Head of caudate nucleus (tissue), 42 donors: ENCODE data around the gene SIPA1L3.

Experiments used
- DNase-seq, 42 donors: peaks; one replicate each; pipeline versions ENCODE4 v3.0.0 to v3.0.0-alpha.2; 2020 to 2021; ENCODE audit warnings: mixed read lengths in 7 of 42
- intact Hi-C: fragments of 100-400 bp; cut with DNase I; formaldehyde crosslinking; loops from one replicate; pipeline ENCODE4 v1.15.0; 2022

The SIPA1L3 gene

DNA sequence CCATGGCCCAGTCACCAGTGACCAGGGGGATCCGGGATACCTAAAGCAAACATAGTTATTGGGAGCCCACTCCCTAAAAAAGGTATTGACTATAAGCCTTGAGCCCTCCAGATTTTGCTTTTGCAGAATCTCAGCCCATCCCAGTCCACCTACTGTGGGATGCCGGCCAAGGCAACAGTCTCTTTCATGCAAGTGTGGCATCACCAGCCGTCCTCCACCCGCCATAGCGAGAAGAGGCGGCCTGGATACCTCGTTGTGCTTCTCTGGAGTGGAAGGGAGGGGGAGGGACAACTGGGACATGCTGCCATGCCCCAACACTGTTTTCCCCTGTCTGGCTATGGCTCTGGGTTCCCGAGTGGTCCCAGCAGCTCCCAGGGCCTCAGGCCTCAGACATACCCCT lies 193.6 kb downstream of the SIPA1L3 start:
- DNase-seq: no peak
- intact Hi-C loops: no loop called here

- intact Hi-C loops: no loop called here
- no peak for DNase-seq
Observed at GRCh38 chr19:38101723-38102122, 194.7 kb downstream of the SIPA1L3 start.

DNA sequence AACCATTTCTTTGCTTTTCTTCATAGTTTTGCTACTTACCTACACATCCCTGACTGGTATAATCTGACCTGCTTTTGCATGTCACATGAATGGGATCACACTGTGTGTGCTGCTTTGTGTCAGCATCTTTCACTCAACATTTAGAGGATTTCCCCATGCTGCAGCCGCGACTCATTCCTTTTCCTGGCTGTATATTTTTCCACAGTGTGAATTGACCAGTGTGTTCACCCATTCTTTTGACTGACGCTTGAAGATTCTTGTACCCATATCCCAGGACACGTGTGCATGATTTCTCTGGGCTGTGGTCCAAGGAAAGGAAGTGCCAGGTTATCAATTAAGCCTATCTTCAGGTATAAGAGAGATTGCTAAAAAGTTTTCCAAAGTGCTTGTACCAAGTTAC lies 198.6 kb downstream of the SIPA1L3 start:
- DNase-seq: no peak
- intact Hi-C loops: no loop called here

GRCh38 chr19:38107129-38107528 lies 200.1 kb downstream of the SIPA1L3 start:
- intact Hi-C loops: no loop called here
- DNase-seq: no peak

DNA sequence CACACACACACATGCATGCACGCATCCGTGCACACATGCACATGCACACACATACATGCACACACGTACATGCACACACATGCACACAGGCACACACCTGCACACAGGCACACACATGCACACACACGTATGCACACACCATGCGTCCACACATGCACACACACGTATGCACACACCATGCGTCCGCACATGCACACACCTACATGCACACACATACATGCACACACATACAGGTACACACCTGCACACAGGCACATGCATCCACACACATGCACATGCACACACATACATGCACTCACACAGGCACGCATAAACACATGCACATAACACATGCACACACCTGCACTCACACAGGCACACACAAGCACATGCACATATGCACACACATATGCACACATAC lies 204.9 kb downstream of the SIPA1L3 start:
- no peak for DNase-seq
- intact Hi-C loops: no loop called here

DNA sequence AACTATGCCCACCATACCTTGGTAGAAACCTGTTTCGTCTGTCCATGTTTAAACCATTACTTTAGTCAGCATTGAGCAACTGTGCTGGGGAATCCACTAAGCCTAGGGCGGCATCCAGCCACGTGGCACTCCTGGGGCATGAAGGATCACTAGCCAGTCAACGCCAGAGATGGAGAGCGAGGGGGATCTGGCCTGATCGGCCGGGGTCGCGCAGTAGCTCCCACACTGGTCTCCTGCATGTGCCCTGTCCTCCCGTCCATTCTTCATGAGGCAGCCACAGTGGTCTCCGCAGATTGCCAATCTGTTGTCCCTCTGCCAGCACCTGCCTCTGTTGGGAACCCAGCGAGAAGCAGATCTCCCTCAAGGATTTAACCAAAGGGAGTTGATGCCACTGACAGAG lies 207.6 kb downstream of the SIPA1L3 start:
- no peak for DNase-seq
- intact Hi-C loops: no loop called here

DNA sequence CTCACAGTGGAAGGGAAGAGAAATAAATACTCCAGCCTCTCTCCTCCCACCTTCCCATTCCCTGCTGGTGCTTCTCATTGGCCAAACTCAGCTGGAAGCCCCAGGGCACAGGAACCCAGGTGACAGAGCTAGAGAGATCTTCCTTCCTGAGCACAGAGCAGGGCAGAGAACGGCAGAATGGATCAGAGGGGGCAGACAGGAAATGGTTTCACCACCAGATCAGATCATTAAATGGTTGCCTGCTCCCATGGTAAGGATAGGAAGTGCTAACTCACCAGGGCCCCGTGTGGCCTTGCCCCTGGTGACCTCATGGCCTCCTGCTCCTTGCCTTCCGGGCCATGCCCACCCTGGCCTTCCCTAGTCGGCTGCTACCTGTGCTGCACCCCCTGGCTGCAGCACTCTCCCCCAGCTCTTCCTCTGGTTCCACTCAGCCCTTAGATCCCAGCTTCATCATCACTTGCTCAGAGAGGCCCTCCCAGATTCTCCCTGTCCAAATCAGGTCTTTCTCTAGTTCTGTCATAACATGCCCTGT lies 208.3 kb downstream of the SIPA1L3 start:
- no peak for DNase-seq
- intact Hi-C loops: no loop called here

DNA sequence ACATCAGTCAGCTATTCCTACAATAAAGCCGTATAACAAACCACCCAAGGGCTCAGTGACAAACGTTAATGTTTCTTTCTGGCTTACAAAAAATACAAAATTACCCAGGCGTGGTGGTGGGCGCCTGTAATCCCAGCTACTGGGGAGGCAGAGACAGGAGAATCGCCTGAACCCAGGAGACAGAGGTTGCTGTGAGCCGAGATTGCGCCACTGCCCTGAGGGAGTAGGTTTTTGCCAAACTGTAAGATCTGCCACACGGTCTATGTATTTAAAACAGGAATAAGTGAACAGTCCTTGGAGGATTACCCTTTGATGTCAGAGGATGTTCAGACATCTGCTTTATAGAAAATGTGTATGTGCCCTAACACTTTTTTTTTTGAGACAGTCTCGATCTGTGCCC lies 211.2 kb downstream of the SIPA1L3 start:
- intact Hi-C loops: no loop called here

GRCh38 chr19:38120471-38121025 lies 213.5 kb downstream of the SIPA1L3 start:
- DNase-seq: peak in 5 of 42 donors; percentile 14 to 23 (median 22)
- intact Hi-C loops: no loop called here

More for the DNA sequence above, 211.2 kb downstream of the SIPA1L3 start:
- no peak for DNase-seq

DNA sequence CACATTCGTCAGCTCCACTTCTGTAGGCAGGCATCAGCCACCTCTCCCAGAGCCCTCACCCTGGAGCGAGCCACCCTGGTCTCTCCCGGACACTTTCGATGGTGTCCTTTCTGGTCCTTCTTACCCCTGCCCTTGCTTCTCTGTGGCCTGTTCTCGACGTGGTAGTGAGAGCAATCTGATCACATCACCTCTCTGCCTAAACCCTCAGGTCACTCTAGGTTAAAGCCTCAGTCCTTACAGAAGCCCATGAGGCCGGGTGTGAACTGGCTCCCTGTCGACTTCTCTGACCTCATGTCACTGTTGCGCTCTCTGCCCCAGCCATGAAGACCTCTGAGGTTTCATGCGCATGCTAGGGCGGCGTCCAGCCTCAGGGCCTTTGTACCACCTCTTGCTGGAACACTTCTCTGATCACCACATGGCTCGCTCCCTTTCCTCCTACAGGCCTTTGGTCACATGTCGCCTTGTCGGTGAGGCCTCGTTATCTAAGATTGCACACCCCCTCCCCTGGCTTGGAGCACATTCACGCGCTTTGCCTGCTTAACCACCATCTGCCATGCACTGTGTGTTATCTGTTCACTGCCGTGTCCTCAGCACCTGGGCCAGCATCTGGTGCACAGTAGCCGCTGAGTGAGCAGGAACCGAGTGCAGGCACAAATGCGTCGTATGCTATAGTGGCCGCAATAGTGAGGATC lies 215.5 kb downstream of the SIPA1L3 start:
- DNase-seq: no peak
- intact Hi-C loops: no loop called here

- intact Hi-C loops: no loop called here
- no peak for DNase-seq
Observed at GRCh38 chr19:38125238-38125637, 218.2 kb downstream of the SIPA1L3 start.

GRCh38 chr19:38130399-38130798 lies 223.4 kb downstream of the SIPA1L3 start:
- intact Hi-C loops: no loop called here
- DNase-seq: no peak

GRCh38 chr19:38132781-38133180 lies 225.8 kb downstream of the SIPA1L3 start:
- intact Hi-C loops: no loop called here
- DNase-seq: no peak

DNA sequence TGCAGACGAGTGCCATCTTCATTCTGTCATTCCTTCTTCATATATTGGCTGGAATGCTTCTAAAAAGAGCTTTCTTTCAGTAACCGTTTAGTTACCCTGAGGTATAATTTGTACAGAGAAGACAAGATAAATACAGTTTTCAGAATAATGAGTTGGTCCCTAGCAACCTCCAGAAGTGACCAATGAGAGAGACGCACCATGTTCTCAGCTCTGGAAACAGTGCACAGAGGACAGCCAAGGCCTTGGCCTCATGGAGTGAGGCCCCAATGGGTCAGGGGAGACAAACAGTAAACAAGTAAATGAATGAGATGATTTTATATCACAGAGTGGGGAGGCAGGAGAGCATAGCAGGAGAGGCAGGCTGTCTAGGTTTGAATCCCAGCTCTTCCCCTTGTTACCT lies 226.3 kb downstream of the SIPA1L3 start:
- intact Hi-C loops: no loop called here

DNA sequence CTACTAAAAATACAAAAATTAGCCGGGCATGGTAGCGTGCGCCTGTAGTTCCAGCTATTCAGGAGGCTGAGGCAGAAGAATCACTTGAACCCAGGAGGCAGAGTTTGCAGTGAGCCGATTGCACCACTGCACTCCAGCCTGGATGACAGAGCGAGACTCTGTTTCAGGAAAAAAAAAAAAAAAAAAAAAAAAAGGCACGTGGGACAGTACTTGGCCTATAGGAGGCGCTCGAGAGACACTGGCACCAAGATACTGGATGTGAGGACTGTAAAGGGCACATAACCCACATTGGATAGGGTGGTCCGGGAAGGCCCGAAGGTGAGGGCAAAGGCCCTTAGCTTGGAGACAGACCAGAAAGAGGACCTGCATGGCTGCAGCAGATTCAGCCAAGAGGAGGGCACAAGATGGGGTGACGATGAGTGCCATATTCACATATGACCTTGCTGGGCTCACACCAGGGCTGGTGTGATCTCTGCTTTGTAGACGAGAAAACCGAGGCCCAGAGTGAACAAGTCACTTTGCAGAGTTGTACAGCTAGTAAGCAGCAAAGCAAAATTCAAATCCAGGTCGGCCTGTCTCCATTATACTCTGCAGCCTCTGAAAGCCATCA lies 227.6 kb downstream of the SIPA1L3 start:
- peak in 25 of 42 donors; percentile 9 to 70 (median 34) for DNase-seq
- intact Hi-C loops: no loop called here

More for the DNA sequence above, 226.3 kb downstream of the SIPA1L3 start:
- DNase-seq: no peak

DNA sequence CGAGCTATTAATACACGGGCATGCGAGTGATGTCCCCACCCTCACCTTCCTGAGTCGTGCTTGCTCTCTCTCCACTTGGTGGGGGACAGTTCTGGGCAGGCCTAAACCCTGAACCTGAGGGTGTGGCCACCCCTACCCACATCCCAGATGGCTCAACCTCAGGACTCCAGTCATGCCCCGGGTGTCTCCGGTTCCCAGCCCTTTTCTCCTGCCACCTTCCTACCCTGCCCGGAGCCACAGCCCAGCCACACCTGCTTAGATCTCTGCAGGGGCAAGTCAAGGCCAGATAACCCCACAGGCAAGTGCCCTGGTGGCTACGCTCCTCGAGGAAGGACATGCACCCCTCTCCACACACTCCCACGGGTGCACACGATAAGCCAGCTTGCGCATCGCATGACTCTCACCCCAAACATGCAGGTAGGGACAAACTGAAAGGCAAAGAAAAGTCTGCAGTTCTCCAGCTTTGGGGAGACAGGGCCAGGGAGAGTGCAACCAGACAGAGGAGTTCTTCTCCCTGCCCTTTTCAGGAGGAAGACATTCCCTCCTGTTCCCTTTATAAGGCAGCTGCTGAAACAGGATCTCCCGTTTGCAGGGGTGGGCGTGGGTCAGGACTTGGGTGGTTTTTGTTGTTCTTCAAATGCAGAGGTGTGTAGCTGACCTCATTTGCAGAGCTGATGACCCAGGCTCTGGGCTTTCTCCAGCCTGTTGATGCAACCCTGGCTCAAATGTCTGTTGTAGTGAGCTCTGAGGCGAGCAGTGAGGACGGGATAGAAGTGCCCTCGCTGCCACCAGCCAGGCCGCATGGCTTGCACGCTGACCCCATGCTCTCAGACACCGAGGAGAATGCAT lies 228.4 kb downstream of the SIPA1L3 start:
- no peak for DNase-seq
- intact Hi-C loops: no loop called here

DNA sequence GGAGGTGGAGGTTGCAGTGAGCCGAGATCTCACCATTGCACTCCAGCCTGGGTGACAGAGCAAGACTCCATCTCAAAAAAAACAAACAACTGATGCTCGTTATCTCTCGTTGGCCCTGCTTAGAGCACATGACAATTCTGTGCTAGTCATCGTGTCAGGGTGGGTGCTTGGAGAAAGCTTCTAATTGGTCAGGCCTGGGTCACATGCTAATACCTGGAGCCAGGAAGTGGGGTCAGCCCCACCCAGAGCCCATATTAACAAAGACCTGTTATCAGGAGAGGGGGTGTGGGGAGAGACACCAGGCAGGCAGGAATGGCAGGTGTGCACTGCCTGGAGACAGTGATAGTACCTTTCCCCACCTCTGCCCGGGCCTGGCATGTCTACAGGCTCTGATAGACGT lies 232.1 kb downstream of the SIPA1L3 start:
- DNase-seq: no peak
- intact Hi-C loops: no loop called here

- intact Hi-C loops: loop anchor here (5.0 to 10.0 kb wide), 2 partner anchors 86 to 194 kb away; partner anchors contain the start of gene CATSPERG
- no peak for DNase-seq
Observed at GRCh38 chr19:38141108-38141507, 234.1 kb downstream of the SIPA1L3 start.
